Measurements from ENCODE around the gene DIPK1A. TPM values are rescaled to one million over a fixed set of nuclear protein-coding genes. Genes with fewer than 3 reads are reported as not detected.

DIPK1A gene
- total RNA-seq, 1 donor from 2014 or later: 1.3 TPM

DNA sequence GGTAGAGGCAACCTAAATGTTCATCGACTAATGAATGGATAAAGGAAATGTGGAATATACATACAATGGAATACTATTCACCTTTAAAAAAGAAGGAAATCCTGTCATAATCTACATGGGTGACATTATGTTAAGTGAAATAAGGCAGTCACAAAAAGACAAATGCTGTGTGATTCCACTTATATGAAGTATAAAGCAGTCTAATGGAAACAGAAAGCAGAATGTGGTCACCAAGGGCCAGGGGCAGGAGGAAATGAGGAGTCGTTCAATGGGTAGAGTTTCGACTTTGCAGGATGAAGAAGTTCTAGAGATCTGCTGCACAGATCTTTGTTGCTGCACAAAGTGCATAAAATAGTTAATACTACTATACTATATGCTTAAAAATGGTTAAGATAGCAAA, 7.8 kb downstream of the DIPK1A start:
- no peak for DNase-seq (ENCODE audit: extremely low read depth, low read depth, low spot score)

DNA sequence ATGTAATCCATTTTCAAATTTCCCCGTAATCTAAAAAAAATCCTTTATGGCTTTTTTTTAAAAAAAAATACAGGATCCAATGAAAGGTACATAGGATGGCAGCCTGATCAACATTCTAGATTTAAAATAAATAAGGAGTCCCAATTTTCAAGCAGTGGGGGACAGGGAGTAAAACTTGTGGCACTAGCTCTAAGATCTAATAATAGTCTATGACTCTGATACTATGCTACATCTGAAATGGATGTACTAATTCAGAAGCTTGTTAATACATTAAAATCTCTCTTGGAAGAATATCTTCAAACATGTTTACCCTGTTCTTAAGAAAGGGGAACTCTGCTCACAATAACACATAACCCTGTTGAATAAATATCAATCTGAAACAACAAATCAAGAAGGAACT, 8.5 kb downstream of the DIPK1A start:
- no peak for DNase-seq (ENCODE audit: extremely low read depth, low read depth, low spot score)

DNA sequence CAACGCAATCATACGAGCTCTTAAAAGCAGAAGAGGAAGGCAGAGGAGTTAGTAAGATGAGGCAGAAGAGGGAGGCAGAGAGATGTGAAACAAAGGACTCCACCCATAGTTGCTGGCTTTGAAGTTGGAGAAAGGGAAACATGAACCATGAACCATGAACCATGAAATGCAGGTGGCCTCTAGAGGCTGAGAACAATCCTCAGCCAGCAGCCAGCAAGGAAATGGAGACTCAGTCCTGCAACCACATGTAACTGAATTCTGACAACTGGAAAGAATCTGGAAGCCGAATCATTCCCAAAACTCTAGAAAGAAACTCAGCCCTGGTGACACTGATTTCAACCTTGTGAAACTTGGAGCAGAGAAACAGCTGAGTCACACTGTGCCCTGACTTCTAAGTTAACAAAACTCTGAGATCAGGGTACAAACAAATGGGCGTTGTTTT, 10.1 kb downstream of the DIPK1A start:
- no peak for DNase-seq (ENCODE audit: extremely low read depth, low read depth, low spot score)

DNA sequence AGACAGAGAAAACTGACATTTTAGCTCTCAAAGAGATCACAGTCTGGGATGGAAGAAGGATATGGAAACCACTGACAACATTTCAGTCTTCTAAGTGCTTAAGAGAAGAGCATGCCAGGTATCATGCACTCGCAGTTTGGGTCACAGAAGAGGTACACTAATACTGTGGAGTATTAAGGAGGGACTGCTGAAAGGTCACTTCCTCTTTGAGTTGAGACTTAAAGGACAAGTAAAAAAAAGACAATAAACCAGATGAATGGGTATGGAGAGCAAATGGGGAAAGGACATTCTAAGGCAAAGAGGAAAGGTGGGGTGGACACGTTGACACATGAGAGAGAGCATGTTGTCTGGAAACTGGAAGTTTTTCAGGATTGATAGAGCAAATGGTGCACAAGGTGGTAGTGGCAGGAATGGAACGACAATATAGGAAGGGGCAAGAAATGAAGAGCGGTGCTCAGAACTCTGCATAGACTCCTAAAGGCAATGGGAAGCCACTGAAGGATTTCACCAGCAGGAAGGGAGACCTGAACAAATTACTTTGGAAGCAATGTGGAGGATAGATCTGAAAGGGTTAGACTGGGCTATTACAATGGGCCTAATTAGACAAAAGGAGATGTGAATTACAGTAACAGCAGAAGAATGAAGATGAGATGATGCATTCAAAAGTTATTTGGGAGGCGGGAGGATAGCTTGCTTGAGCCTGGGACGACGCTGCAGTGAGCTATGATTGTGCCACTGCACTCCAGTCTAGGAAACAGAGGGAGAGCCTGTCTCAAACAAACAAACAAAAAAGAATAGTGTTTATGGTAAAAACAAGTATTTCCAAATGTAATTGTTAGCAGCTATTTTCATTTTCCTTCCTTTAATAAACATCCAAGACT, 11.1 kb downstream of the DIPK1A start:
- no peak for DNase-seq (ENCODE audit: extremely low read depth, low read depth, low spot score)

DNA sequence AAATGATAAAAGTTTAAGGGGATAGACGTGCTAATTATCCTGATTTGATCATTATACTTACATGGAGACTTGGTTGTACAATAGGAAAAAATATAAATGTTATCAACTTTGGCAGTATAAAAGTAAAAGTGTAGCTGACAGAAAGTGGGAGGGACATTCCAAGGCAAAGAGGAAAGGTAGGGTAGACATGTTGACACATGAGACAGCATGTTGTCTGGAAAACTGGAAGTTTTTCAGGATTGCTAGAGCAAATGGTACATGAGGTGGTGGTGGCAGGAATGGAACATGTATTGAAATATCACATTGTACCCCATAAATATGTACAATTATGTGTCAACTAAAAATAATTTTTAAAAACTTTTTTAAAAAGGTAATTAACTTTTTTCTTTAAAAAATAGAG, 13.2 kb downstream of the DIPK1A start:
- no peak for DNase-seq (ENCODE audit: extremely low read depth, low read depth, low spot score)

DNA sequence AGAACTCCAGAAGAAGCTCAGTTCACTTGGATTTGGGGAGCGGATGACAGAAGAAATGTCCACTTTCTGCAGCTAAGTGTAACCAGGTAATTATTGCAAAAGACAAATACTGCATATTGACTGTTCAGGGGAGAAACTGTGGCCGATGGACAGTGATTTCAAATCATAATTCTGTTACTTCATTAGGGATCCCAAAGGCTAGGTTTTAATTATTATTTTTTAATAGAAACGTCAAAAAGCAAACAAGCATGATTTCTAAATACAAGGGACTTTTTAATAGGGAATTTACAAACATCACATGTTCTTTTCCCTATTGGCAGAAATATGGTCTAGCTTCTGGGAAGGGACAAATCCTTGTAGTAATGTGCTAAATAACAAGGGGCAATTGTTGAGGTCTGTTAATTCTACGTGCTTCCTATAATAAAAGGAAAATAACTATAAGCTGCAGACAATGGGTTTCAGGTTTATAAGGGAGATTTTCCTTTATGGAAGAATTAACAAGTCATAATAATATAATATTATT, 15.5 kb downstream of the DIPK1A start:
- DNase-seq (ENCODE audit: extremely low read depth, low read depth, low spot score): no peak

DNA sequence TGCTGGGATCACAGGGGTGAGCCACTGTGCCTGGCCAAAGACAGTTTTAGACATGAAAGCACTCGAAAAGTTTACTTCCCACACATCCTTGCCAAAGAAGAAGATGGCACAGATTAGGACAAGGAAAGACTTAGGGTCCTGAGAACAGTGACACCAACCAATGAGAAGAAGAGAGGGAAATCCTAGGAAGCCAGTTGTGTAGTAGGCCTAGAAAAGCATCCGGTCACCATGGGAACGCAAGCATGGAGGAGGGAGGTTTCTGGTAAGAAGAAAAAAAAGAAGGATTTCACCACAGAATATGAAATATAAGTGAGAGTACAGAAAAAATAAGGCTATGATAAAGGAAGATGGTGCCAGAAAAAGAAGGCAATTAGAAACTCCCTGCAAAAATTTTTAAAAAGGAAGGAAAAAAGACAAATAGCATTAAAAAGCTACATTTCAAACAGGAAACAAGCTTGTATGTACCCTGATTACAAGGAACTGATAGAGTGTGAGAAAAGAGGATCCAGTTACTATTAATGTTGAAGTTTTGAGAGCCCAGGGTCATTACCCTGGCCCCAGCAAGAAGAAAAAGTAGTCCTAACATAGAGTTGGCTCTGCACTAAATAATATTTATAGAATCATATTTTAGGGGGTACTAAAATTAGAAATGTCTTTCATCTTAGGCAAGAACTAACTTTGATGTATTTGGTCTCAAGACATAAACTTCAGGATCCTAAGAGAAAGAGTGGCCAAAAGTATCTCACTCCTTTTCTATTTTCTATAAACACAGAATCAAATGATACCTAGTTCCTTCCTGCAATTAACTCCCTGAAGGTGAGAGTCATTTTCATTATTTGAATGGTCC, 16.1 kb downstream of the DIPK1A start:
- no peak for DNase-seq (ENCODE audit: extremely low read depth, low read depth, low spot score)

DNA sequence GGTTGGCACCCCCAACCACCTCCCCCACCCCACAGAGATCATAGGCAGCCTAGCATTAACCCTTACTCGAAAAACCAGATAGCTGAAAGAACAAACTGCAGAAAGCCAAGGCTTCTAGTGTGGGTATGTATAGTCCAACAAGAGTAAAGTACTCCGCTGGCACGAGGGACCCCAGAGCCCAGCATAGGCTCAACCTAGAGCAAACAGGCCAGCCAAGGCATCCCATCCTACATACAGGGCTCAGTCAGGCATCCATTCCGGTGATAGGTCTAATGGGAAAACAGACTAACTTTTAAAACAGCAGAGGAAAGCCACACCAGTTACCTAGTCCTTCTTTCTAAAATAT, 17.8 kb downstream of the DIPK1A start:
- no peak for DNase-seq (ENCODE audit: extremely low read depth, low read depth, low spot score)

DNA sequence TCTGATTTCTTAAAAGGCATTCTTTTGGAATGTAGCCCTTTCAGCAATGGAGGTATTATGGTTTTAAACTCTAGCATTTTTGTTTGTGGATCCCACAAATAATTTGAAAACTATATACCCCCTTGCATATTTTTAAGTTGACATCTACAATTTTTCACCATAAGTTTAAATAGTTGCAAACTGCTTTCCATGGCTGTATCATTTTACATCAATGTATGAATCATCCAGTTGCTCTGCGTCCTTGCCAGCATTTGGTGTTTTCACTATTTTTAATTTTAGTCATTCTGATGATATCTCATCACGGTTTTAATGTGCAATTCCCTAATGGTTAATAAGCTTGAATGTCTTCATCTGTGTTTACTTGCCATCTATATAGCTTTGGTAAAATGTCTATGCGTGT, 20.7 kb downstream of the DIPK1A start:
- DNase-seq (ENCODE audit: extremely low read depth, low read depth, low spot score): no peak

DNA sequence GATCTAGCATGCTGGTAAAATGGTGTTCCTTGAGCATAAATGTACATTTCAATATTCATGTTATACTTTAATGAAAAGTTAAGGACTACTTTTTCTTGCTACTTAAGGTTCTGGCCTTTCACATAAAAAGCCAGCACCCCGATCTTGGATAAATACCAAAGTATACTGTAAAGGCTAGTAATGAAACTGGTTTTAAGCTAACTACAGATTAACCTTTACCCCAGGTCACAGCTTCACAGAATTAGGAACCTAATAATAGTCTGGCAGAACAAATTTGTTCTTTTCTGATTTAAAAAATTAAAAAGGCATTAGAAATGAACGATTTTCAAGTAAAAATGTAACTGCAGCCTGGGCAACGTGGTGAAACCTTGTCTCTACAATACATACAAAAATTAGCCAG, 23.5 kb downstream of the DIPK1A start:
- DNase-seq (ENCODE audit: extremely low read depth, low read depth, low spot score): no peak

DNA sequence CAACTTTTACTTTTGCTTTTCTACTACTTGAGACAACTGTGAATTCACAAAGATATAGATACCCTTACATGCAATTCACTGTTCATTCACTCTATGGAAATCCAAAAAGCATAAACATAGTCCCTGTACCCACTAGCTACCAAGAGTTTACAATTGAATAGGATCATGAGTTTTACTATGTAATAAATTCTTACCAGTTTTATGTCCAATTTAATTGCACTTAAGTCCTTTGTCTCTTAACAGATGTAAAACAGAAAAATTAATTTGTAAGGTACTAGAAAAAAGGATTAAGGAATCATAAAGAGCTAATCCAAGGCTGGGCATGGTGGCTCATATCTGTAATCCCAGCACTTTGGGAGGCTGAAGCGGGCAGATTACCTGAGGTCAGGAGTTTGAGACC, 24.4 kb downstream of the DIPK1A start:
- DNase-seq (ENCODE audit: extremely low read depth, low read depth, low spot score): no peak

DNA sequence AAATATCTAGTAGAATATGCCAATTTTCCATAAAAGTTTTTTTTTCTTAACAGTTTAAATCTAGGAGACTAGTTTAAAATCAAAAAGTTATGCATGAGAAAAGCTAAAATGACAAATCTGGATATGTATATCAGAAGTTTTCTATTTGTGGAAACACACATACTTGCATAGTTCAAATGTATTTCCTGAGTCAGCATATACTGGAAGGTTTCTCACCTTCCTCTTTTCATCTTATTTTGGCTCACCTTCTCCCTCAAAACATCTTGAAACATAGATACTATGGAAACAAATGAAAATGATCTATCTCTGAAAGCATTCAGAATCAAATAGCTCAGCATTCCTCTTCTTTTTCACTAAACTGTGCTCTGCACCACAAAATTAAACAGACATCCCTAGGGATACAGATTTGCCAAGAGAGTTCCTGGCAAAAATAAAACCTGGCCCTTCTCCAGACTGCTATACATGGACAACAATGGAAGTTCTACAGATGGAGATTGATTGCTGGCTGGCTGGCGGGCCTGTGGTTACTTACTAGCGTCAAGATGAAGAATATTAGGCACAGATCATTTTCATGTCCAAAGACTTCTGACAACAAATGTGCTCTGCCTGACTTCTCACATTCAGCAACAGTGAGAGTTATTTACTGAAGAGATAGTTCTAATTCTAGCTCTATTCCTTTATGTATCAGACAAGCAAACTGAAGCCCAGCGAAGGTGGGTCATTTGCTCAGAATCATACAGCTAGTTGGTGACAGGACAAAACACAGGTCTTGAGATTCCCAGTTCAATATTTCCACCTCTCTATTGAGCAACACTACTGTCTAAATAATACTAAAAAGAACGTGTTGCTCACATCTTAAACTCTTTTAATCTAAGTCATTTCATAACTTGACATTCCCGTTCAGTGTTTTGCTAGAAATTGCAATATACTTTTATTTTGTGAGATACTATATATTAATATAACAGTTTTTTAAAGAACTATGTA, 26.6 kb downstream of the DIPK1A start:
- DNase-seq (ENCODE audit: extremely low read depth, low read depth, low spot score): no peak

DNA sequence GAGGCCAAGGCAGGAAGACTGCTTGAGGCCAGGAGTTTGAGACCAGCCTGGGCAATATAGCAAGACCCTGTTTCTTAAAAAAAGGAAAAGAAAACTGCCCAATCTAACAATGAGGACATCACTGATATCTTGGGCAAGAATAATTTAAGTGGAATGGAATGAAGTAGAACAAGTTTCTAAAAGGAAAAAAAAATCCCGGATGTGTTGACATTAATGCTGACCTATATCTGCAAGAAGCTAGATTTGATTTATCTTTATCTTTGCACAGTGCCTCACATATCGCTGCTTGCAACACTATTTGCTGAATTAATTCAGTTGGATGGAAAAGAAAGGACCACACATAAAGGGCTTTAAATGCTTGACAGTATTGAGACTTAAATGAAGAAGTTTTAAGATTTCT, 27.8 kb downstream of the DIPK1A start:
- no peak for DNase-seq (ENCODE audit: extremely low read depth, low read depth, low spot score)

DNA sequence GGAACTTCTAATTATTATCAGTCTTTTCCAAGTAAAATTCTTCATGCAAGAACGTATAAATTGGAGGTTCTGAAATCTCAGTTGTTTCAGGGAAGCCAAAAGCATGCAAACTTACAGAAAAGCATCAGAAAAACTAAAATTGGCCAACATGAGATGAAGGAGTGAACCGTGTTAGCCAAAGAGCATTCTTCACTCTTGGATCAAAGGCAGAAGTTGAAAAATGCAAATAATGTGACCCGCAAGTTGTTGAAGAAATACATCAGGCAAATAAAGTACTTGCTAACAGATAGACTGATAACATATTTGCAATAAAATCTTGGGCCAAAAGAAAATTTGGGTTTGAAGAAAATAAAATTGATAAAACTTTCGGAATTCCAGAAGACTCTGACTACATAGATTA, 29.6 kb downstream of the DIPK1A start:
- no peak for DNase-seq (ENCODE audit: extremely low read depth, low read depth, low spot score)

DNA sequence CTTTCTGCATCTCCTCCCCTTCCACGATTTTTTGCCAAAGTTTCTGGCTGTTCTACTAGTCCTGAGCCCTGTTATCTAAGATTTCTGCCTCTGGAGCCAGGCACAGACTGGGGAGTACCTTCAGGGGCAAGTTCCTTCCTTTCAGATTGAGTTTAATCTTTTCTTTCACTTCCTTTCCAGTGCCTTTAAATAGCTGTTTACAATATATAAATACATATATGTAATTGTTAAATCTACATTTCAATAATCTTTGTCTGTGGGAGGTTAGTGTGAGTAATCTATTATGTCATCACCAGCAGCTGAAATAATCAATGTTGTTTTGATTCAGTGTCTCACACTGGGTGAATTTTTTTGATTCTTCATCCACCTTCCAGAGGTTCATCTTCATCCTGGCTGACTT, 31.8 kb downstream of the DIPK1A start:
- no peak for DNase-seq (ENCODE audit: extremely low read depth, low read depth, low spot score)

DNA sequence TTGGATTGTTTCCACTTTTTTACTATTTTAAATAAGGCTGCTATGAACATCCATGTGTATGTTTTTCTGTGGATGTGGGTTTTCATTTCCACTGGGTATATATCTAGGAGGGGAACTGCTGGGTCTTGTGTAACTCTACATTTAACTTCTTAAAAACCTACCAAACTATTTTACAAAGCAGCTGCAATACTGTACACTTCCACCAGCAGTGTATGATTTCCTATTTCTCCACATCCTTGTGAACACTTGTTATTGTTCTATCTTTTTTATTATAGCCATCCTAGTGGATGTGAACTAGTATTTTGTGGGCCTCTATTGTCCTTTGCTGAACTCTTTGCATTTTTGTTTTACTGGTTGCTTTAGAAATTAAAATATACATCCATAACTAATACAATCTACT, 33.4 kb downstream of the DIPK1A start:
- no peak for DNase-seq (ENCODE audit: extremely low read depth, low read depth, low spot score)

DNA sequence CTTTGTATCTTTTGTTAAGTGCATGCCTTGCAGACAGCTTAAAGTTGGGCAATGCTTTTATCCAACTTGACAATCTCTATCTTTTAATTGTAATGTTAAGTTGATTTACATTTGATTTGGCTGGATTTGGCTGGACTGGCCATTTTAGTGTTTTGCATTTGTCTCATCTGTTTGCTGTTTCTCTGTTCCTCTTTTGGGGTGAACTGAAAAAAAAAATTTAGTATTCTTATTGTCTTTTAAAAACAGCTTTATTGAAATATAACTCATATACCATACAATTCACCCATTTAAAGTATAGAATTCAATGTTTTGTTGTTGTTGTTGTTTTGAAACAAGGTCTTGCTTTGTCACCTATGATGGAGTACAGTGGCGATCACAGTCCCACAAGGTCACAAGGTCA, 34.4 kb downstream of the DIPK1A start:
- DNase-seq (ENCODE audit: extremely low read depth, low read depth, low spot score): no peak

DNA sequence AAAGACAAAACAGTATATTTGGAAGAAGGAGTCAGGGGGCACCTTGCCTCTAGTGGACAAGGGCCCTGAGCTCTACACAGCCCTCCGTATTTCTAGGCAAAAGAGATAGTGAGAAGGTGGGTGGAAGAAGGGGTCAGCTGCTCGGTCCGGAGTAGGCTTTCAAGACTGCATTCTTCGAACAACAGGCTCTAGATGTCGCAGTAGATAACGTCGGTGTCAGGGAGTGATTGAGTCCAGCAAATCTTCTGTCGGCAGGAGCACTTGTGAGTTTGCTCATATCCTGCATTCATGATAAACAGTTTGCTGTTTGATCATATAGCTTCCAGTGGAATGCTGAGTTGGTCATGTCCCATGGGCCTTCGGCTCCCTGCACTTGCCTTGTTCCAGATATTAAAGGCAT, 36.8 kb downstream of the DIPK1A start:
- no peak for DNase-seq (ENCODE audit: extremely low read depth, low read depth, low spot score)

DNA sequence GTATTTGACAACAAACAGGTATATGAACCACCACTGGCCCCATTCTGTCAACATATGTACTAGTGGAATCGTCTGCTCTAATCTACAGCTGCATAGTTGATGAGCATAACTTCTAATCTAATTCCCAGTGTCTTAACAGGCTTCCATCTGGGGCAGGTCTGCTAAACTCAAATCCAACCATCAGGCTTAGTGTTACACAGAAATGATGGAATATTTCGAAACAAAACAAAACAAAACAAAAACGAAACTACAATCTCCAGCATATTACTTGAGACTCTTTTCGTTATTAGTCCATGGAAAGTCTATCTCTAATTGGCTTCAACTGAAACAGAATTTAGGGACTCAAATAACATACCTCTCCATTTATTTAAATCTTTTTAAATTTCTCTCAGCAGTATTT, 37.6 kb downstream of the DIPK1A start:
- DNase-seq (ENCODE audit: extremely low read depth, low read depth, low spot score): no peak

DNA sequence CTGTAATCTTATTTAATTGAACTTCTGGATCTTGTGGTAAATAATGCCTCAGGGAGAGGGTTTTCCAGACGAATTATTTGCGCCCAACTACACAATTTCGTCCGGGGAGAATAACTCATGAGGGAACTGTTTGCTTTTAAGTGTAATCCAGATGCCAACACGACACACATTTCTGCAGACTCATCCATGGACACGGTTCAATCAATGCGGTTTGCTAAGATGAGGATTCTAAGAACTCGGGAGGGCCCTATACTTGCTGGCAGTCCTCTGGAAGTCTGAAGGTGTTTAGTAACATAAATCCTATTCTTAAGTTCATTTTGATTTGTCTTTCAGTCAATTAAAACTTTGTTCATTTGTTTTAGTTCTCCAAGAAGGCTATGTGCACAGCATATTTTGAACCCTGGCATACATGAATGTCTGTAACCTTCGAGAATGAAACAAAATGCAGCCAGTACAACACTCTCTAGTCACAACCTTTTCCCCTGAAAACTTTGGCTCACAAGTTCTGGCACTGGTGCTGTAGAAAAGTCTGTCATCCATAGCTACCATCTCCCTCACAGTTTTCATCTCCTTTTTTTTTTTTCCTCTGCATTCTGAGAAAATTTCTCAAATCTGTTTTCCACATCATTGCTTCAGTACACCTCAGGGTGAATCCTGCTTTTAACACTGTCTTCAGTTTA, 38.8 kb downstream of the DIPK1A start:
- DNase-seq (ENCODE audit: extremely low read depth, low read depth, low spot score): no peak

All from glomerular endothelial cell (primary cell).